PC-9 (cell line): ENCODE measurements around the gene ZMYM2. TPM values are rescaled to one million over a fixed set of nuclear protein-coding genes. Genes with fewer than 3 reads are reported as not detected.

Source experiments
- BruUV-seq: library from RNA; stranded (reverse); fragments of 400-500 nt; replicated peaks from 2 replicates; lab custom pipeline; 2021; lab: Mats Ljungman, UMichigan
- CTCF ChIA-PET: fragments of 300-600 bp; sonication (Branson Sonifier 250); formaldehyde crosslinking; loops from one replicate; lab custom pipeline; 2022; ENCODE audit warnings: antibody characterized with exemption; lab: Charles Lee
- POLR2A ChIA-PET: fragments of 300-600 bp; sonication (Branson Sonifier 250); formaldehyde crosslinking; loops from one replicate; lab custom pipeline; 2022; ENCODE audit warnings: antibody characterized with exemption; ENCODE audit not compliant: unreplicated experiment; lab: Charles Lee
- DNase-seq, 2 experiments: peaks; one replicate each; pipeline versions ENCODE4 v3.0.0 to v3.0.0-alpha.2; 2015 to 2022; ENCODE audit warnings: mixed read lengths in 1 of 2
- H2AFZ ChIP-seq: fragments of 200-600 bp; sonication (generic); 2 replicates; pipeline ENCODE4 v1.8.1; 2017; ENCODE audit warnings: antibody characterized with exemption
- H3F3A ChIP-seq: fragments of 200-600 bp; sonication (generic); 2 replicates; pipeline ENCODE4 v1.8.1; 2017; ENCODE audit warnings: antibody characterized with exemption, mild to moderate bottlenecking, low read depth; ENCODE audit not compliant: insufficient read depth
- H3K27ac ChIP-seq: fragments of 200-600 bp; sonication (generic); 2 replicates; pipeline ENCODE4 v1.6.1; 2016; ENCODE audit warnings: mixed run types
- H3K27me3 ChIP-seq: fragments of 200-600 bp; sonication (generic); 2 replicates; pipeline ENCODE4 v1.6.1; 2016; ENCODE audit warnings: low read depth, mixed run types; ENCODE audit not compliant: insufficient read depth
- H3K36me3 ChIP-seq: fragments of 200-600 bp; sonication (generic); 2 replicates; pipeline ENCODE4 v1.6.1; 2016; ENCODE audit warnings: low read depth, mixed run types
- H3K4me1 ChIP-seq: fragments of 200-600 bp; sonication (generic); replicated peaks from 2 replicates; pipeline ENCODE4 v1.6.1; 2016; ENCODE audit warnings: mixed run types; ENCODE audit not compliant: insufficient read depth
- H3K4me2 ChIP-seq: fragments of 200-600 bp; sonication (generic); 2 replicates; pipeline ENCODE4 v1.6.1; 2017; ENCODE audit warnings: mixed run types
- H3K4me3 ChIP-seq: fragments of 200-600 bp; sonication (generic); 2 replicates; pipeline ENCODE4 v1.6.1; 2016; ENCODE audit warnings: mixed run types
- H3K79me2 ChIP-seq: fragments of 200-600 bp; sonication (generic); 2 replicates; pipeline ENCODE4 v1.6.1; 2017; ENCODE audit warnings: low read depth, mixed run types
- H3K9me2 ChIP-seq: fragments of 200-600 bp; sonication (generic); 2 replicates; pipeline ENCODE4 v1.8.1; 2017; ENCODE audit warnings: mild to moderate bottlenecking; ENCODE audit not compliant: insufficient read depth
- H3K9me3 ChIP-seq: fragments of 200-600 bp; sonication (generic); 2 replicates; pipeline ENCODE4 v1.8.1; 2016; ENCODE audit warnings: low read depth; ENCODE audit not compliant: insufficient read depth
- H4K20me1 ChIP-seq: fragments of 200-600 bp; sonication (generic); 2 replicates; pipeline ENCODE4 v1.8.1; 2017; ENCODE audit not compliant: insufficient read depth
- CTCF ChIP-seq: fragments of 200-600 bp; sonication (generic); conservative IDR thresholded peaks from 2 replicates; pipeline ENCODE4 v1.6.1; 2017; ENCODE audit warnings: mixed run types, antibody characterized with exemption, mild to moderate bottlenecking, moderate library complexity
- EZH2 ChIP-seq: fragments of 200-600 bp; sonication (generic); IDR thresholded peaks from 2 replicates; pipeline ENCODE4 v1.8.0; 2017; ENCODE audit warnings: antibody characterized with exemption, low read depth
- intact Hi-C: fragments of 100-400 bp; cut with micrococcal nuclease; formaldehyde crosslinking; loops from one replicate; pipeline ENCODE4 v1.10.0; 2022; ENCODE audit not compliant: unreplicated experiment
- total RNA-seq: library from RNA; stranded (reverse); gene quantifications from 2 replicates; pipeline ENCODE4 v1.2.3, GENCODE V29; 2021

Gene ZMYM2
- total RNA-seq, 1 experiment from 2014 or later: 55.1 TPM

GRCh38 chr13:20130652-20131051, 172.1 kb downstream of the ZMYM2 start:
- Histone ChIP-seq H3K4me1 (0 out of 2 replicates have a peak, but pooled peaks cover 4% of the 10 kb centered on the region), H3K4me3 (no peak overlapping the region), H3K9me2 (no peaks in the 10 kb centered on the region), H3F3A (peaks cover 7% of the 10 kb centered on the region; the same call in 1 of the 2 replicates), H3K4me2 (no peak overlapping the region), H3K36me3 (no peaks in the 10 kb centered on the region), H2AFZ (no peak overlapping the region), H4K20me1 (no peaks in the 10 kb centered on the region), H3K9me3 (no peaks in the 10 kb centered on the region), H3K27me3 (no peaks in the 10 kb centered on the region), H3K27ac (no peak overlapping the region), H3K79me2 (no peaks in the 10 kb centered on the region)
- intact Hi-C loops: no loop called here
- CTCF ChIA-PET: no interaction called here
- no peak for DNase-seq
- TF ChIP-seq EZH2: no peak
- POLR2A ChIA-PET: no interaction called here
- BruUV-seq: no TSS peak

- H3K9me2 ChIP-seq: no peaks in the 10 kb centered on the region
- H3F3A ChIP-seq: peaks cover 7% of the 10 kb centered on the region; the same call in 1 of the 2 replicates
- no peaks in the 10 kb centered on the region for H3K9me3 ChIP-seq
- no peaks in the 10 kb centered on the region for H3K27me3 ChIP-seq
- CTCF ChIA-PET: no interaction called here
- no peak overlapping the region for H3K4me2 ChIP-seq
- H3K36me3 ChIP-seq: no peaks in the 10 kb centered on the region
- H3K27ac ChIP-seq: no peak overlapping the region
- H3K4me1 ChIP-seq: 0 out of 2 replicates have a peak, but pooled peaks cover 4% of the 10 kb centered on the region
- H2AFZ ChIP-seq: no peak overlapping the region
- H3K4me3 ChIP-seq: no peak overlapping the region
- intact Hi-C loops: no loop called here
- POLR2A ChIA-PET: no interaction called here
- no peaks in the 10 kb centered on the region for H3K79me2 ChIP-seq
- no peaks in the 10 kb centered on the region for H4K20me1 ChIP-seq
- TF ChIP-seq EZH2 (no peak), CTCF (no peak)
- BruUV-seq: no TSS peak
- no peak for DNase-seq
These were observed 172.7 kb downstream of the ZMYM2 start for GRCh38 chr13:20131057-20131832.

DNA sequence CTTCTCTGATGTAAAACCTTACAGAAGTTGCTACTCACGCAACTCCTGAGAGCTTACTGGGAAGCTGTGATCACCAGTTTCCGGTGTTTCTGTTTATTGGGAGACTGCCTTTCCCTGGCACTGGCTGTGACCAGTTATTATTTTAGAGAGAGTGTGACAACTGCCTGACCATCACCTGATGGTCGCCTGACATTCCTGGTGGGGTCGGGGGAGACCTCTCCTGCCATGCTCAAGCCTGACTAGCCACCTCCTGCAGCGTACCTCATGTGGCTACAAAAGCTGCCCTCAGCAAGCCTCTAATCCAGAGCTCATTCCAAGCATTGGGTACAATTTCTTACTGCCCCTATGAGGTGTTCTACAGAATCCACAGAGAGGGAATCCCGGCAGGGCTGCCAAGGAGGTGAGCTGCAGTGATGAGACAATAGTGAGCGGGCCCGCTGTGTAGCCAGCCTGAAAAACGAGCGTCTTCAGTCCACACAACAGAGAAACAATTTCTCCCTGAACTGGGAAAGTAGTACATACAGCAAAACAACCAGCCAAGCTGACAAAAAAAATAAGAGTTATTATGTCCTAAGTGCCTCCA, 173.6 kb downstream of the ZMYM2 start:
- Histone ChIP-seq H3K4me2 (no peak overlapping the region), H3K9me2 (no peaks in the 10 kb centered on the region), H3K79me2 (no peaks in the 10 kb centered on the region), H4K20me1 (no peaks in the 10 kb centered on the region), H3K9me3 (no peaks in the 10 kb centered on the region), H3K27me3 (no peaks in the 10 kb centered on the region), H3F3A (peaks cover 4% of the 10 kb centered on the region; the same call in 1 of the 2 replicates), H3K4me1 (0 out of 2 replicates have a peak, but pooled peaks cover 4% of the 10 kb centered on the region), H2AFZ (no peak overlapping the region), H3K36me3 (no peaks in the 10 kb centered on the region), H3K4me3 (no peak overlapping the region), H3K27ac (no peak overlapping the region)
- intact Hi-C loops: no loop called here
- no TSS peak for BruUV-seq
- TF ChIP-seq CTCF (no peak), EZH2 (no peak)
- ChIA-PET CTCF (no interaction called here), POLR2A (interaction anchor here (0.6 kb wide), 1 partner anchor 14 kb away, joined by 8 read pairs; no protein-coding TSS in a partner anchor)
- DNase-seq: no peak
